BLaER1 (cell line): ENCODE measurements around the gene SNRK.

ENCODE experiments used
- H3K27ac ChIP-seq: shearing (Covaris generic); formaldehyde crosslinking; 2 replicates; pipeline ENCODE4 v1.8.1; 2022
- H3K27me3 ChIP-seq: shearing (Covaris generic); formaldehyde crosslinking; 2 replicates; pipeline ENCODE4 v1.8.1; 2022
- H3K36me3 ChIP-seq: shearing (Covaris generic); formaldehyde crosslinking; 2 replicates; pipeline ENCODE4 v1.8.1; 2022
- H3K4me1 ChIP-seq: shearing (Covaris generic); formaldehyde crosslinking; 2 replicates; pipeline ENCODE4 v1.8.1; 2022
- H3K4me2 ChIP-seq: shearing (Covaris generic); formaldehyde crosslinking; 2 replicates; pipeline ENCODE4 v1.8.1; 2022
- H3K4me3 ChIP-seq: shearing (Covaris generic); formaldehyde crosslinking; 2 replicates; pipeline ENCODE4 v1.8.1; 2022
- H3K9ac ChIP-seq: shearing (Covaris generic); formaldehyde crosslinking; 2 replicates; pipeline ENCODE4 v1.8.1; 2022
- H3K9me3 ChIP-seq: shearing (Covaris generic); formaldehyde crosslinking; 2 replicates; pipeline ENCODE4 v1.8.1; 2022
- H4K20me1 ChIP-seq: shearing (Covaris generic); formaldehyde crosslinking; 2 replicates; pipeline ENCODE4 v1.8.1; 2022
- Cebpa-rat ChIP-seq: shearing (Covaris generic); IDR thresholded peaks from 2 replicates; pipeline ENCODE4 v1.8.1; 2022

Gene SNRK

GRCh38 chr3:43268636-43269035 lies 17.7 kb upstream of the SNRK start:
- no peak for TF ChIP-seq Cebpa-rat
- Histone ChIP-seq H4K20me1 (no peaks in the 10 kb centered on the region), H3K9ac (no peak overlapping the region), H3K9me3 (no peaks in the 10 kb centered on the region), H3K4me2 (no peak overlapping the region), H3K4me3 (no peak overlapping the region), H3K36me3 (no peaks in the 10 kb centered on the region), H3K27me3 (no peaks in the 10 kb centered on the region), H3K27ac (no peak overlapping the region), H3K4me1 (no peaks in the 10 kb centered on the region)

- Histone ChIP-seq H3K9ac (no peak overlapping the region), H3K4me1 (no peaks in the 10 kb centered on the region), H4K20me1 (no peaks in the 10 kb centered on the region), H3K27me3 (no peaks in the 10 kb centered on the region), H3K27ac (no peak overlapping the region), H3K4me2 (no peak overlapping the region), H3K36me3 (no peaks in the 10 kb centered on the region), H3K4me3 (no peak overlapping the region), H3K9me3 (peaks cover 3% of the 10 kb centered on the region)
- no peak for TF ChIP-seq Cebpa-rat
Observed at GRCh38 chr3:43270078-43270477, 16.3 kb upstream of the SNRK start.

- Histone ChIP-seq H3K27me3 (no peaks in the 10 kb centered on the region), H3K36me3 (no peaks in the 10 kb centered on the region), H3K4me3 (no peak overlapping the region), H4K20me1 (no peaks in the 10 kb centered on the region), H3K27ac (no peak overlapping the region), H3K9ac (no peak overlapping the region), H3K9me3 (peaks cover 9% of the 10 kb centered on the region), H3K4me2 (no peak overlapping the region), H3K4me1 (no peaks in the 10 kb centered on the region)
- TF ChIP-seq Cebpa-rat = no peak
Observed at GRCh38 chr3:43273416-43273815, 12.9 kb upstream of the SNRK start.

- Histone ChIP-seq H3K9me3 (peaks cover 9% of the 10 kb centered on the region), H3K27ac (no peak overlapping the region), H3K4me2 (no peak overlapping the region), H3K4me1 (no peaks in the 10 kb centered on the region), H3K27me3 (no peaks in the 10 kb centered on the region), H3K36me3 (no peaks in the 10 kb centered on the region), H4K20me1 (no peaks in the 10 kb centered on the region), H3K9ac (no peak overlapping the region), H3K4me3 (no peak overlapping the region)
- TF ChIP-seq Cebpa-rat = no peak
Observed at GRCh38 chr3:43279082-43279481, 7.3 kb upstream of the SNRK start.

- Histone ChIP-seq H3K4me2 (no peak overlapping the region), H3K9me3 (peaks cover 9% of the 10 kb centered on the region), H3K36me3 (no peaks in the 10 kb centered on the region), H3K4me3 (no peak overlapping the region), H3K4me1 (no peaks in the 10 kb centered on the region), H4K20me1 (no peaks in the 10 kb centered on the region), H3K27me3 (no peaks in the 10 kb centered on the region), H3K9ac (no peak overlapping the region), H3K27ac (no peak overlapping the region)
- no peak for TF ChIP-seq Cebpa-rat
Observed at GRCh38 chr3:43279532-43279931, 6.8 kb upstream of the SNRK start.

- H3K36me3 ChIP-seq = no peaks in the 10 kb centered on the region
- no peak overlapping the region for H3K4me2 ChIP-seq
- no peak overlapping the region for H3K27ac ChIP-seq
- peaks cover 6% of the 10 kb centered on the region for H3K4me1 ChIP-seq
- no peak for TF ChIP-seq Cebpa-rat
- no peaks in the 10 kb centered on the region for H3K9me3 ChIP-seq
- no peak overlapping the region for H3K4me3 ChIP-seq
- no peaks in the 10 kb centered on the region for H3K27me3 ChIP-seq
- no peak overlapping the region for H3K9ac ChIP-seq
- H4K20me1 ChIP-seq = no peaks in the 10 kb centered on the region
Observed at GRCh38 chr3:43281020-43281419, 5.3 kb upstream of the SNRK start.

GRCh38 chr3:43284171-43284570 lies 2.2 kb upstream of the SNRK start:
- peaks cover 24% of the 10 kb centered on the region for H4K20me1 ChIP-seq
- TF ChIP-seq Cebpa-rat = no peak
- H3K9me3 ChIP-seq = no peaks in the 10 kb centered on the region
- H3K27ac ChIP-seq = no peak overlapping the region
- H3K4me1 ChIP-seq = peaks cover 24% of the 10 kb centered on the region
- no peak overlapping the region for H3K9ac ChIP-seq
- H3K4me2 ChIP-seq = no peak overlapping the region
- H3K27me3 ChIP-seq = no peaks in the 10 kb centered on the region
- H3K36me3 ChIP-seq = no peaks in the 10 kb centered on the region
- H3K4me3 ChIP-seq = no peak overlapping the region

GRCh38 chr3:43285644-43286043 lies 696 bp upstream of the SNRK start:
- H3K4me1 ChIP-seq = peaks cover 39% of the 10 kb centered on the region
- peak overlapping the region; percentile 61 for H3K4me2 ChIP-seq
- peaks cover 39% of the 10 kb centered on the region for H4K20me1 ChIP-seq
- no peaks in the 10 kb centered on the region for H3K9me3 ChIP-seq
- peak overlapping the region; percentile 88; the same call in 1 of the 2 replicates for H3K9ac ChIP-seq
- peaks cover 12% of the 10 kb centered on the region for H3K36me3 ChIP-seq
- no peak for TF ChIP-seq Cebpa-rat
- H3K4me3 ChIP-seq = peak overlapping the region; percentile 95
- no peaks in the 10 kb centered on the region for H3K27me3 ChIP-seq
- H3K27ac ChIP-seq = no peak overlapping the region; the same call in 1 of the 2 replicates

GRCh38 chr3:43286841-43287499 lies 630 bp downstream of the SNRK start:
- Histone ChIP-seq H3K27me3 (no peaks in the 10 kb centered on the region), H3K4me3 (peak overlapping the region; percentile 95), H3K4me2 (peak overlapping the region; percentile 93), H3K9ac (peak overlapping the region; percentile 88), H3K36me3 (peaks cover 16% of the 10 kb centered on the region), H3K9me3 (no peaks in the 10 kb centered on the region), H3K27ac (peak overlapping the region; percentile 92), H4K20me1 (peaks cover 52% of the 10 kb centered on the region), H3K4me1 (peaks cover 52% of the 10 kb centered on the region)
- TF ChIP-seq Cebpa-rat = no peak

- Histone ChIP-seq H3K4me3 (peak overlapping the region; percentile 95), H3K4me1 (peaks cover 52% of the 10 kb centered on the region), H3K36me3 (peaks cover 19% of the 10 kb centered on the region), H3K27me3 (no peaks in the 10 kb centered on the region), H3K27ac (peak overlapping the region; percentile 92), H3K4me2 (peak overlapping the region; percentile 93), H3K9me3 (no peaks in the 10 kb centered on the region), H3K9ac (peak overlapping the region; percentile 88), H4K20me1 (peaks cover 57% of the 10 kb centered on the region)
- TF ChIP-seq Cebpa-rat = no peak
Observed at GRCh38 chr3:43287500-43287873, 1.1 kb downstream of the SNRK start.

GRCh38 chr3:43288366-43288765 lies 2.0 kb downstream of the SNRK start:
- Histone ChIP-seq H3K27ac (peak overlapping the region; percentile 28; the same call in 1 of the 2 replicates), H3K9me3 (no peaks in the 10 kb centered on the region), H3K9ac (peak overlapping the region; percentile 88), H3K36me3 (peaks cover 27% of the 10 kb centered on the region), H3K4me2 (peak overlapping the region; percentile 93), H3K4me3 (peak overlapping the region; percentile 95), H3K4me1 (peaks cover 52% of the 10 kb centered on the region), H3K27me3 (no peaks in the 10 kb centered on the region), H4K20me1 (peaks cover 66% of the 10 kb centered on the region)
- TF ChIP-seq Cebpa-rat = no peak
